ENCODE measurements around the gene VAT1. TPM values are rescaled to one million over a fixed set of nuclear protein-coding genes. Genes with fewer than 3 reads are reported as not detected.
"Not testable (repeated sequence)": the region's sequence is repeated elsewhere in the genome, so short reads cannot be mapped to it uniquely, and the experiment has no call there.

Gene VAT1
- polyA plus RNA-seq, 5 donors = 105 to 148 (median 128) TPM

- peak in 1 of 2 donors; percentile 38 for DNase-seq
Measured at GRCh38 chr17:42979511-42980273, 42.5 kb downstream of the VAT1 start, which contains the start of gene PTGES3L. Gene PTGES3L (minus strand): TSS chr17:42980080. CDS start chr17:42980053, 27 bp downstream.

DNA sequence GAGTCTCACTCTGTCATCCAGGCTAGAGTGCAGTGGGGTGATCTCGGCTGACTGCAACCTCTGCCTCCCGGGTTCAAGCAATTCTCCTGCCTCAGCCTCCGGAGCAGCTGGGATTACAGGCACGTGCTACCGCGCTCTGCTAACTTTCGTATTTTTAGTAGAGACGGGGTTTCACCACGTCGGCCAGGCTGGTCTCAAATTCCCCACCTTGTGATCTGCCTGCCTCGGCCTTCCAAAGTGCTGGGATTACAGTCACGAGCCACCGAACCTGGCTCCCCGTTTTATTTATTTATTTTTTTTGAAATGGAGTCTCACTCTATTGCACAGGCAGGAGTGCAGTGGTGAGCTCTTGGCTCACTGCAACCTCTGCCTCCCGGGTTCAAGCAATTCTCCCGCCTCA is 46.5 kb downstream of the VAT1 start:
- not testable (repeated sequence) for DNase-seq

- DNase-seq = no peak
Measured at GRCh38 chr17:42975265-42975664, 46.9 kb downstream of the VAT1 start.

DNA sequence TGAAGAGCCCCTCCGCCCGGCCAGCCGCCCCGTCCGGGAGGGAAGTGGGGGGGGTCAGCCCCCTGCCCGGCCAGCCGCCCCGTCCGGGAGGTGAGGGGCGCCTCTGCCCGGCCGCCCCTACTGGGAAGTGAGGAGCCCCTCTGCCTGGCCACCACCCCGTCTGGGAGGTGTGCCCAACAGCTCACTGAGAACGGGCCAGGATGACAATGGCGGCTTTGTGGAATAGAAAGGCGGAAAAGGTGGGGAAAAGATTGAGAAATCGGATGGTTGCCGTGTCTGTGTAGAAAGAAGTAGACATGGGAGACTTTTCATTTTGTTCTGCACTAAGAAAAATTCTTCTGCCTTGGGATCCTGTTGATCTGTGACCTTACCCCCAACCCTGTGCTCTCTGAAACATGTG is 48.9 kb downstream of the VAT1 start:
- DNase-seq = not testable (repeated sequence)

- DNase-seq = no peak
Measured at GRCh38 chr17:42971589-42971988, 50.6 kb downstream of the VAT1 start.

DNA sequence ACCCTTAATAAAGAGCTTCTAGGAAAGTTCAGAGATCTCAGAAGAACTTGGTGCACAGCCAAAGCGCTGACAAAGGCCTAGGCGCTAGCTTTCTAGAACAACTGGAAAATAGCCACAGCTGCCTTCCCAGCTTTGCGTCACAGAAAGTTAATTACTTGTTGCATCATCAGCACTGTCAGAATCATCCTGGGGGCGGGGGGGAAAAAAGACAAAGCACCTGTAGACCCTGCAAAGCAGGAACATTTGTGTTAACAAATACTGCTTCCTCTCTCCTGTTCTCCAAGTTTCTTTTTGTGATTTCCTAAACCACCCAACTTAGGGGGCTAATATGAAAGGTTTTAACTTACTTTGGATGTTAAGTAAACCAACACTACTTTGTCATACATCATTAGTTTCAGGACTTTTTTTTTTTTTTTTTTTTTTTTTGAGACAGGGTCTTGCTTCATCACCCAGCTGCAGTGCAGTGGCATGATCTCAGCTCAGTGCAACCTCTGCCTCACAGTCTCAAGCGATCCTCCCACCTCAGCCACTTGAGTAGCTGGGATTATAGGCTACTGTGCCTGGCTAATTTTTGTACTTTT is 53.1 kb downstream of the VAT1 start:
- peak; percentile 84 to 88 for DNase-seq

- no peak for DNase-seq
Measured at GRCh38 chr17:42967925-42968324, 54.3 kb downstream of the VAT1 start.

Other genes with a start within 250 kb of the VAT1 start
- 10 to 100 TPM; 66.5 to 77.3 (median 74.6) TPM for gene VPS25, start 248.9 kb downstream of the VAT1 start, polyA plus RNA-seq (ENCODE audit: insufficient read depth in 1 of 5, insufficient read length in 5 of 5, low replicate concordance in 1 of 5)
- gene WNK4, start 241.8 kb downstream of the VAT1 start, polyA plus RNA-seq (ENCODE audit: insufficient read depth in 1 of 5, insufficient read length in 5 of 5, low replicate concordance in 1 of 5) = 1 to 10 TPM in 4 of 5 donors, under 1 TPM in 1; 0.82 to 2.1 (median 1.6) TPM
- 10 to 100 TPM; 83.6 to 96.6 (median 86.7) TPM for gene COA3, start 223.7 kb downstream of the VAT1 start, polyA plus RNA-seq (ENCODE audit: insufficient read depth in 1 of 5, insufficient read length in 5 of 5, low replicate concordance in 1 of 5)
- gene CNTD1, start 223.5 kb downstream of the VAT1 start, polyA plus RNA-seq (ENCODE audit: insufficient read depth in 1 of 5, insufficient read length in 5 of 5, low replicate concordance in 1 of 5) = 1 to 10 TPM; 2.3 to 3.2 (median 2.9) TPM
- gene BECN1, start 198.1 kb downstream of the VAT1 start, polyA plus RNA-seq (ENCODE audit: insufficient read depth in 1 of 5, insufficient read length in 5 of 5, low replicate concordance in 1 of 5) = 10 to 100 TPM; 53.9 to 79.4 (median 68.0) TPM
- gene PSME3, start 189.0 kb downstream of the VAT1 start, polyA plus RNA-seq (ENCODE audit: insufficient read depth in 1 of 5, insufficient read length in 5 of 5, low replicate concordance in 1 of 5) = 10 to 100 TPM; 65.8 to 81.2 (median 74.9) TPM
- 1 to 10 TPM; 1.8 to 3.1 (median 2.6) TPM for gene AOC2, start 177.8 kb downstream of the VAT1 start, polyA plus RNA-seq (ENCODE audit: insufficient read depth in 1 of 5, insufficient read length in 5 of 5, low replicate concordance in 1 of 5)
- gene AOC3, start 171.2 kb downstream of the VAT1 start, polyA plus RNA-seq (ENCODE audit: insufficient read depth in 1 of 5, insufficient read length in 5 of 5, low replicate concordance in 1 of 5) = 100 to 1,000 TPM; 116 to 203 (median 162) TPM
- under 1 TPM in 4 of 5 donors, not detected in 1; 0.04 to 0.12 (median 0.05) TPM for gene G6PC1, start 121.6 kb downstream of the VAT1 start, polyA plus RNA-seq (ENCODE audit: insufficient read depth in 1 of 5, insufficient read length in 5 of 5, low replicate concordance in 1 of 5)
- gene AARSD1, start 57.9 kb downstream of the VAT1 start, polyA plus RNA-seq (ENCODE audit: insufficient read depth in 1 of 5, insufficient read length in 5 of 5, low replicate concordance in 1 of 5) = 10 to 100 TPM; 60.1 to 83.9 (median 66.5) TPM
- 1 to 10 TPM; 1.8 to 5.2 (median 2.1) TPM for gene PTGES3L, start 42.3 kb downstream of the VAT1 start, polyA plus RNA-seq (ENCODE audit: insufficient read depth in 1 of 5, insufficient read length in 5 of 5, low replicate concordance in 1 of 5)
- 10 to 100 TPM; 10.1 to 12.6 (median 10.6) TPM for gene RUNDC1, start 41.8 kb downstream of the VAT1 start, polyA plus RNA-seq (ENCODE audit: insufficient read depth in 1 of 5, insufficient read length in 5 of 5, low replicate concordance in 1 of 5)
- gene RPL27, start 24.0 kb downstream of the VAT1 start, polyA plus RNA-seq (ENCODE audit: insufficient read depth in 1 of 5, insufficient read length in 5 of 5, low replicate concordance in 1 of 5) = 1,000 to 10,000 TPM; 1,519 to 2,134 (median 1,704) TPM
- 10 to 100 TPM; 14.6 to 20.5 (median 16.0) TPM for gene IFI35, start 15.6 kb downstream of the VAT1 start, polyA plus RNA-seq (ENCODE audit: insufficient read depth in 1 of 5, insufficient read length in 5 of 5, low replicate concordance in 1 of 5)
- 1 to 10 TPM; 1.6 to 2.2 (median 1.9) TPM for gene RND2, start 2.8 kb upstream of the VAT1 start, polyA plus RNA-seq (ENCODE audit: insufficient read depth in 1 of 5, insufficient read length in 5 of 5, low replicate concordance in 1 of 5)
- 10 to 100 TPM; 10.4 to 24.6 (median 17.4) TPM for gene BRCA1, start 103.0 kb upstream of the VAT1 start, polyA plus RNA-seq (ENCODE audit: insufficient read depth in 1 of 5, insufficient read length in 5 of 5, low replicate concordance in 1 of 5)
- gene NBR1, start 148.8 kb upstream of the VAT1 start, polyA plus RNA-seq (ENCODE audit: insufficient read depth in 1 of 5, insufficient read length in 5 of 5, low replicate concordance in 1 of 5) = 100 to 1,000 TPM in 4 of 5 donors, 10 to 100 TPM in 1; 80.4 to 126 (median 108) TPM
- 10 to 100 TPM in 4 of 5 donors, 1 to 10 TPM in 1; 9.1 to 12.0 (median 11.0) TPM for gene TMEM106A, start 189.5 kb upstream of the VAT1 start, polyA plus RNA-seq (ENCODE audit: insufficient read depth in 1 of 5, insufficient read length in 5 of 5, low replicate concordance in 1 of 5)
- gene CCDC200, start 206.2 kb upstream of the VAT1 start, polyA plus RNA-seq (ENCODE audit: insufficient read depth in 1 of 5, insufficient read length in 5 of 5, low replicate concordance in 1 of 5) = 10 to 100 TPM in 4 of 5 donors, 1 to 10 TPM in 1; 8.8 to 19.9 (median 16.0) TPM
- 1 to 10 TPM in 2 of 5 donors, under 1 TPM in 1, not detected in 2; 0.67 to 1.5 (median 1.2) TPM for gene RNU2-1, start 211.6 kb upstream of the VAT1 start, polyA plus RNA-seq (ENCODE audit: insufficient read depth in 1 of 5, insufficient read length in 5 of 5, low replicate concordance in 1 of 5)